Adrenal gland (tissue), 5 donors: Measurements from ENCODE around the gene DCAF17.
A peak's percentile ranks its signal among the peaks of the same experiment; 100 is the strongest.

Experiments used
- CTCF ChIP-seq, 6 experiments: fragments of 450-650 bp in 4 of 6; fragments of 200-600 bp in 2 of 6; sonication (generic) in 1 of 6; IDR thresholded peaks; 1 replicate in 5 of 6; 2 replicates in 1 of 6; pipeline versions ENCODE4 v1.5.1 to v1.8.0; 2016 to 2021; ENCODE audit warnings: antibody characterized with exemption in 6 of 6, mild to moderate bottlenecking in 2 of 6, moderate library complexity in 1 of 6
- POLR2A ChIP-seq, 2 donors: fragments of 450-650 bp; IDR thresholded peaks; one replicate each; pipeline ENCODE4 v1.6.1; 2017; ENCODE audit warnings: antibody characterized with exemption in 2 of 2, mild to moderate bottlenecking in 2 of 2, moderate library complexity in 1 of 2
- donor health status: DM: no; HTN: no; CAD: no.

GRCh38 chr2:171522052-171522787, 88.2 kb downstream of the DCAF17 start, which contains the start of gene CYBRD1:
- TF ChIP-seq CTCF (IDR thresholded peaks at IDR 0.05) (no peak), POLR2A (IDR thresholded peaks at IDR 0.05) (peak; percentile 23 to 87)
